Measurements from ENCODE around the gene ARHGEF37.

Gene ARHGEF37

GRCh38 chr5:149605998-149606724, 24.9 kb downstream of the ARHGEF37 start:
- no peak for TF ChIP-seq CTCF (IDR thresholded peaks at IDR 0.05; ENCODE audit: low read depth, low read length, missing control alignments)
- H3K4me3 ChIP-seq (ENCODE audit: low read depth, low read length) = no peak overlapping the region
- peak; percentile 67 for DNase-seq (ENCODE audit: low read depth)

- H3K4me3 ChIP-seq (ENCODE audit: low read depth, low read length) = no peak overlapping the region
- no peak for TF ChIP-seq CTCF (IDR thresholded peaks at IDR 0.05; ENCODE audit: low read depth, low read length, missing control alignments)
- no peak for DNase-seq (ENCODE audit: low read depth)
Observed at GRCh38 chr5:149608936-149609545, 27.7 kb downstream of the ARHGEF37 start.

GRCh38 chr5:149609640-149610219, 28.4 kb downstream of the ARHGEF37 start:
- no peak for DNase-seq (ENCODE audit: low read depth)
- no peak overlapping the region for H3K4me3 ChIP-seq (ENCODE audit: low read depth, low read length)
- TF ChIP-seq CTCF (IDR thresholded peaks at IDR 0.05; ENCODE audit: low read depth, low read length, missing control alignments) = no peak

- no peak for TF ChIP-seq CTCF (IDR thresholded peaks at IDR 0.05; ENCODE audit: low read depth, low read length, missing control alignments)
- H3K4me3 ChIP-seq (ENCODE audit: low read depth, low read length) = no peak overlapping the region
- no peak for DNase-seq (ENCODE audit: low read depth)
Observed at GRCh38 chr5:149610589-149611255, 29.4 kb downstream of the ARHGEF37 start.

- no peak overlapping the region for H3K4me3 ChIP-seq (ENCODE audit: low read depth, low read length)
- no peak for TF ChIP-seq CTCF (IDR thresholded peaks at IDR 0.05; ENCODE audit: low read depth, low read length, missing control alignments)
- no peak for DNase-seq (ENCODE audit: low read depth)
Observed at GRCh38 chr5:149611326-149611725, 30.0 kb downstream of the ARHGEF37 start.

- no peak overlapping the region for H3K4me3 ChIP-seq (ENCODE audit: low read depth, low read length)
- TF ChIP-seq CTCF (IDR thresholded peaks at IDR 0.05; ENCODE audit: low read depth, low read length, missing control alignments) = no peak
- DNase-seq (ENCODE audit: low read depth) = no peak
Observed at GRCh38 chr5:149614034-149614907, 33.0 kb downstream of the ARHGEF37 start.

All from GM12864 (cell line).